GM23338 (cell line): ENCODE results near the gene TFEB. TPM values are rescaled to one million over a fixed set of nuclear protein-coding genes. Genes with fewer than 3 reads are reported as not detected.
A peak's percentile ranks its signal among the peaks of the same experiment; 100 is the strongest.

Experiments used
- ATAC-seq: fragments of 200-7000 bp; cut with Tn5 transposase; 3 replicates; pipeline ENCODE4 v1.9.1; 2020
- DNase-seq: peaks from one replicate; pipeline ENCODE4 v3.0.0-alpha.2; 2015; ENCODE audit warnings: low spot score
- H2AFZ ChIP-seq: fragments of 200-600 bp; sonication (generic); 2 replicates; pipeline ENCODE4 v1.8.0; 2016; ENCODE audit warnings: antibody characterized with exemption, mild to moderate bottlenecking, moderate library complexity
- H3F3A ChIP-seq: fragments of 200-600 bp; sonication (generic); replicated peaks from 2 replicates; pipeline ENCODE4 v1.8.0; 2017; ENCODE audit warnings: antibody characterized with exemption, mixed run types, low read depth
- H3K27ac ChIP-seq: fragments of 200-600 bp; sonication (generic); 2 replicates; pipeline ENCODE4 v1.6.1; 2016; ENCODE audit warnings: low read depth
- H3K27me3 ChIP-seq: fragments of 200-600 bp; sonication (generic); 2 replicates; pipeline ENCODE4 v1.8.0; 2016; ENCODE audit warnings: mild to moderate bottlenecking, mixed run types, moderate library complexity; ENCODE audit not compliant: insufficient read depth
- H3K36me3 ChIP-seq: fragments of 200-600 bp; sonication (generic); 2 replicates; pipeline ENCODE4 v1.8.0; 2016; ENCODE audit warnings: mild to moderate bottlenecking; ENCODE audit not compliant: insufficient read depth
- H3K4me1 ChIP-seq: fragments of 200-600 bp; sonication (generic); 2 replicates; pipeline ENCODE4 v1.8.0; 2016; ENCODE audit warnings: mild to moderate bottlenecking, moderate library complexity; ENCODE audit not compliant: insufficient read depth
- H3K4me2 ChIP-seq: fragments of 200-600 bp; sonication (generic); 2 replicates; pipeline ENCODE4 v1.7.1; 2017; ENCODE audit warnings: mixed run types
- H3K4me3 ChIP-seq: fragments of 200-600 bp; sonication (generic); 2 replicates; pipeline ENCODE4 v1.6.1; 2016; ENCODE audit warnings: mixed run types
- H3K79me2 ChIP-seq: fragments of 200-600 bp; sonication (generic); replicated peaks from 2 replicates; pipeline ENCODE4 v1.8.0; 2017; ENCODE audit warnings: mild to moderate bottlenecking; ENCODE audit not compliant: insufficient read depth
- H3K9me2 ChIP-seq: fragments of 200-600 bp; sonication (generic); 2 replicates; pipeline ENCODE4 v1.8.0; 2017; ENCODE audit not compliant: insufficient read depth
- H4K20me1 ChIP-seq: fragments of 200-600 bp; sonication (generic); replicated peaks from 2 replicates; pipeline ENCODE4 v1.8.0; 2017; ENCODE audit warnings: mild to moderate bottlenecking; ENCODE audit not compliant: insufficient read depth
- H3K27ac Mint-ChIP-seq: 2 replicates; pipeline ENCODE4 v1.8.0; 2020; ENCODE audit warnings: inconsistent platforms, mild to moderate bottlenecking, moderate library complexity, mixed read lengths
- H3K27me3 Mint-ChIP-seq: 3 replicates; pipeline ENCODE4 v1.8.0; 2022; ENCODE audit warnings: low read depth, mild to moderate bottlenecking, moderate library complexity, mixed read lengths, inconsistent platforms; ENCODE audit not compliant: insufficient read depth, poor library complexity
- H3K36me3 Mint-ChIP-seq: 3 replicates; pipeline ENCODE4 v1.8.0; 2021; ENCODE audit warnings: low read depth, mild to moderate bottlenecking, inconsistent platforms, moderate library complexity, mixed read lengths
- H3K4me1 Mint-ChIP-seq: 3 replicates; pipeline ENCODE4 v1.8.0; 2020; ENCODE audit warnings: mild to moderate bottlenecking, inconsistent platforms, mixed read lengths
- H3K4me3 Mint-ChIP-seq: 3 replicates; pipeline ENCODE4 v1.8.0; 2021; ENCODE audit warnings: moderate library complexity, mild to moderate bottlenecking, inconsistent platforms, mixed read lengths
- H3K9me3 Mint-ChIP-seq: 3 replicates; pipeline ENCODE4 v1.8.0; 2020; ENCODE audit warnings: moderate library complexity, mild to moderate bottlenecking, inconsistent platforms, mixed read lengths
- CREB1 ChIP-seq: fragments of 250-450 bp; sonication (Bioruptor Pico); IDR thresholded peaks from 2 replicates; pipeline ENCODE4 v1.5.0; 2020; ENCODE audit warnings: low read depth, mild to moderate bottlenecking, moderate library complexity
- CTCF ChIP-seq, 2 experiments: fragments of 200-600 bp in 1 of 2; sonication (generic) in 1 of 2; conservative IDR thresholded peaks; 2 replicates each; pipeline versions ENCODE4 v1.5.1 to v1.6.1; 2016 to 2017; ENCODE audit warnings: antibody characterized with exemption in 2 of 2, low read depth in 2 of 2, mild to moderate bottlenecking in 2 of 2, moderate library complexity in 1 of 2
- EZH2 ChIP-seq: fragments of 200-600 bp; sonication (generic); IDR thresholded peaks from one replicate; pipeline ENCODE4 v1.8.0; 2017; ENCODE audit warnings: antibody characterized with exemption, mild to moderate bottlenecking, low read depth; ENCODE audit not compliant: unreplicated experiment
- EZH2phosphoT487 ChIP-seq: fragments of 200-600 bp; sonication (generic); IDR thresholded peaks from one replicate; pipeline ENCODE4 v1.8.1; 2018; ENCODE audit warnings: antibody characterized with exemption; ENCODE audit not compliant: unreplicated experiment
- JUNB ChIP-seq: IDR thresholded peaks from one replicate; pipeline ENCODE4 v1.6.1; 2016; ENCODE audit warnings: antibody characterized with exemption; ENCODE audit not compliant: unreplicated experiment
- NANOG ChIP-seq: IDR thresholded peaks from 2 replicates; pipeline ENCODE4 v1.6.1; 2016; ENCODE audit warnings: antibody characterized with exemption, borderline replicate concordance
- POLR2AphosphoS5 ChIP-seq: IDR thresholded peaks from 2 replicates; pipeline ENCODE4 v1.6.1; 2016; ENCODE audit warnings: antibody characterized with exemption, low read depth
- ZNF114 ChIP-seq: fragments of 250-450 bp; sonication (Bioruptor Pico); IDR thresholded peaks from 2 replicates; pipeline ENCODE4 v1.5.0; 2020; ENCODE audit warnings: mild to moderate bottlenecking, moderate library complexity
- ZNF331 ChIP-seq: fragments of 250-450 bp; sonication (Bioruptor Pico); IDR thresholded peaks from 2 replicates; pipeline ENCODE4 v1.5.0; 2020; ENCODE audit warnings: low read depth, mild to moderate bottlenecking, moderate library complexity
- polyA plus RNA-seq: library from polyadenylated mRNA; unstranded; fragments of >200 nt; fragmentation: Nextera tagmentation; extraction: Ambion mirVana; gene quantifications from 2 replicates; pipeline ENCODE4 v1.2.1, GENCODE V29; 2016
- total RNA-seq: library from RNA; depleted of rRNA; stranded (reverse); fragments of >200 nt; shearing (Covaris generic); gene quantifications from 2 replicates; pipeline ENCODE4 v1.2.3, GENCODE V29; 2014
- TF ChIP-seq, protein P1 (sequence below): IDR thresholded peaks from one replicate; pipeline ENCODE4 v1.6.1; 2018; ENCODE audit warnings: antibody characterized with exemption; ENCODE audit not compliant: unreplicated experiment
- TF ChIP-seq, protein P2 (sequence below): fragments of 250-450 bp; sonication (Bioruptor Pico); IDR thresholded peaks from 2 replicates; pipeline ENCODE4 v1.5.0; 2020; ENCODE audit warnings: mild to moderate bottlenecking, moderate library complexity

The TFEB gene
- total and polyA plus RNA-seq, 2 experiments from 2014 or later, result 1.3 to 4.3 TPM

DNA sequence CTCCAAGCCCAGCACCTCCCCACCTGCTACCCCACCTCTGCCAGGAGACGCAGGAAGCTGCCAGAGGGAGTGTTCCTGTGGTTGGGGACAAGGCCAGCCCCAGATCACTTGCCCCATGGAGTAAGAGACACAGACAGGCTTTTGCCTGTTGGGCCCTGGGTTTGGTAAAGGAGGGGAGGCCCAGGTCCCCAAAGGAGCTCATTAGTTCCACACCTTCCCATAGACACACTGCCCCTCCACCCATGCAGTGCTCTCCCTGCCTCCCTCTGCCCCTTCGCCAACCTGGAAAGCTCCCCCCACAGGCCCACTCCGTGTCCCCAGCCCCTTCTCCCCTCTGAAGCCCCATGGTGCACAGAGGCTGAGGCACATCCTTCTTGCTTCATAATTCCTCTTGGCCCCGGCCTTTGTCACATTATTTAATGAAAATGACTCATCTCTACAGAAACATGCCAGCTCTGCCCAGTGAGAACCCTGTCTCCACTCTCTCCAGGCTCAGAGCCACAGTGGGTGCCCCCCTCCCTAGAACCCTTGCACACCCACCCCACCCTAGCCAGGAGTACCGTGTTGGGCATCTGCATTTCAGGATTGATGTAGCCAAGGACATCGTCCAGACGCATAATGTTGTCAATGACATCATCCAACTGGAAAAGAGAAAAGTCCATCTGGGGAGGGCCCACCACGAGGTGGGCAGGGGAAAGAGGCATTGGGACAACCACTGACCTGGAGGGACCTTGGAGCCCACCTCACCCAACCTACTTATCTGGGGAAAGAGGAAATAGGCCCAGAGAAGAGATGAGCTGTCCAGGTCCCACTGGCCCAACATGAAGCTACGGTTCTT lies 46.0 kb downstream of the TFEB start (continued):
- TF ChIP-seq CTCF (conservative IDR thresholded peaks at IDR 0.05; ENCODE audit: low read depth in 2 of 2) (no peak), EZH2phosphoT487 (no peak), ZNF114 (CRISPR knock-in tag) (no peak), JUNB (no peak), ZNF331 (CRISPR knock-in tag) (no peak), POLR2AphosphoS5 (no peak), CREB1 (CRISPR knock-in tag) (no peak), EZH2 (no peak)
- TF ChIP-seq, protein P1, sequence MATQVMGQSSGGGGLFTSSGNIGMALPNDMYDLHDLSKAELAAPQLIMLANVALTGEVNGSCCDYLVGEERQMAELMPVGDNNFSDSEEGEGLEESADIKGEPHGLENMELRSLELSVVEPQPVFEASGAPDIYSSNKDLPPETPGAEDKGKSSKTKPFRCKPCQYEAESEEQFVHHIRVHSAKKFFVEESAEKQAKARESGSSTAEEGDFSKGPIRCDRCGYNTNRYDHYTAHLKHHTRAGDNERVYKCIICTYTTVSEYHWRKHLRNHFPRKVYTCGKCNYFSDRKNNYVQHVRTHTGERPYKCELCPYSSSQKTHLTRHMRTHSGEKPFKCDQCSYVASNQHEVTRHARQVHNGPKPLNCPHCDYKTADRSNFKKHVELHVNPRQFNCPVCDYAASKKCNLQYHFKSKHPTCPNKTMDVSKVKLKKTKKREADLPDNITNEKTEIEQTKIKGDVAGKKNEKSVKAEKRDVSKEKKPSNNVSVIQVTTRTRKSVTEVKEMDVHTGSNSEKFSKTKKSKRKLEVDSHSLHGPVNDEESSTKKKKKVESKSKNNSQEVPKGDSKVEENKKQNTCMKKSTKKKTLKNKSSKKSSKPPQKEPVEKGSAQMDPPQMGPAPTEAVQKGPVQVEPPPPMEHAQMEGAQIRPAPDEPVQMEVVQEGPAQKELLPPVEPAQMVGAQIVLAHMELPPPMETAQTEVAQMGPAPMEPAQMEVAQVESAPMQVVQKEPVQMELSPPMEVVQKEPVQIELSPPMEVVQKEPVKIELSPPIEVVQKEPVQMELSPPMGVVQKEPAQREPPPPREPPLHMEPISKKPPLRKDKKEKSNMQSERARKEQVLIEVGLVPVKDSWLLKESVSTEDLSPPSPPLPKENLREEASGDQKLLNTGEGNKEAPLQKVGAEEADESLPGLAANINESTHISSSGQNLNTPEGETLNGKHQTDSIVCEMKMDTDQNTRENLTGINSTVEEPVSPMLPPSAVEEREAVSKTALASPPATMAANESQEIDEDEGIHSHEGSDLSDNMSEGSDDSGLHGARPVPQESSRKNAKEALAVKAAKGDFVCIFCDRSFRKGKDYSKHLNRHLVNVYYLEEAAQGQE, result no peak

DNA sequence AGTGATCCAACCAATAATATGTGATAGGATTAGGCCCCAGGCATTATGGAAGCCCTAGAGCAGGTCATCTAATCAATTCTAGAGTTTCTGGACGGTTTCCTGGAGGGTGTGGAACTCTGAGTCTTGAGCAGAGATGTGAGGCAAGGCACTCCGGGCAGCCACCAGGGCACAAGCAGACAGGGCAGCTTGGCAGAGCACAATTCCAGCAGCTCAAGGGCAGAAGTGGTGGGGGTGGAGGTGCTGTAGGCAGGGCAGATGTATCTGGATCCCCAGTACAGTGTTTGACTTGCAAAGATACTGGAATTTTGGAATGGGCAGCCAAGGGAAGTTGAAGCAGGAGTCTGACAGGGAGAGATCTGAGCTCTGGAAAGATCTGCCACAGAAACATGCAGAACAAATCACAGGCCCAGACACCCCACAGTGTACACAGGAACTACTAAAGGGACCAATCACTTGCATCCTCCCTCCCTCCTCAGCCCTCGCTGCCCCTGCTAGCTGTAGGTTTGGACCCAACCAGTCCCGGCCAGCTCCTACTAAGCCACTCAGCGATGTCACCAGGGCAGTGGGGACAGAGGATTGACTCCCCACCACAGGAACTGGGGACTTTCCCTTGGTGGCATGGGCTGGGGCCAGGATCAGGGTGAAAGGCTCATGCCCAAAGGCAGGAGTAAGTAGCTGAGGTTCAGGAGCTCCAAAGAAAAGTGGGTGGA lies 47.0 kb downstream of the TFEB start:
- DNase-seq (no peak), ATAC-seq (no peak)
- no peak overlapping the region for H3K4me3 Mint-ChIP-seq
- Histone ChIP-seq H3K79me2 (no peaks in the 10 kb centered on the region), H2AFZ (0 out of 2 replicates have a peak overlapping the region, but pooled peaks have one; percentile 35), H4K20me1 (no peaks in the 10 kb centered on the region), H3K27me3 (peaks cover 5% of the 10 kb centered on the region; the same call in 1 of the 2 replicates), H3K4me3 (no peak overlapping the region), H3K9me2 (no peaks in the 10 kb centered on the region), H3K27ac (no peak overlapping the region), H3K36me3 (no peaks in the 10 kb centered on the region), H3K4me2 (peak overlapping the region; percentile 22; the same call in 1 of the 2 replicates), H3K4me1 (peaks cover 7% of the 10 kb centered on the region), H3F3A (no peaks in the 10 kb centered on the region)
- no peaks in the 10 kb centered on the region for H3K9me3 Mint-ChIP-seq
- H3K27me3 Mint-ChIP-seq, result peaks cover 14% of the 10 kb centered on the region
- H3K4me1 Mint-ChIP-seq, result peaks cover 23% of the 10 kb centered on the region
- no peaks in the 10 kb centered on the region for H3K36me3 Mint-ChIP-seq
- H3K27ac Mint-ChIP-seq, result no peak overlapping the region
- TF ChIP-seq, protein P2, sequence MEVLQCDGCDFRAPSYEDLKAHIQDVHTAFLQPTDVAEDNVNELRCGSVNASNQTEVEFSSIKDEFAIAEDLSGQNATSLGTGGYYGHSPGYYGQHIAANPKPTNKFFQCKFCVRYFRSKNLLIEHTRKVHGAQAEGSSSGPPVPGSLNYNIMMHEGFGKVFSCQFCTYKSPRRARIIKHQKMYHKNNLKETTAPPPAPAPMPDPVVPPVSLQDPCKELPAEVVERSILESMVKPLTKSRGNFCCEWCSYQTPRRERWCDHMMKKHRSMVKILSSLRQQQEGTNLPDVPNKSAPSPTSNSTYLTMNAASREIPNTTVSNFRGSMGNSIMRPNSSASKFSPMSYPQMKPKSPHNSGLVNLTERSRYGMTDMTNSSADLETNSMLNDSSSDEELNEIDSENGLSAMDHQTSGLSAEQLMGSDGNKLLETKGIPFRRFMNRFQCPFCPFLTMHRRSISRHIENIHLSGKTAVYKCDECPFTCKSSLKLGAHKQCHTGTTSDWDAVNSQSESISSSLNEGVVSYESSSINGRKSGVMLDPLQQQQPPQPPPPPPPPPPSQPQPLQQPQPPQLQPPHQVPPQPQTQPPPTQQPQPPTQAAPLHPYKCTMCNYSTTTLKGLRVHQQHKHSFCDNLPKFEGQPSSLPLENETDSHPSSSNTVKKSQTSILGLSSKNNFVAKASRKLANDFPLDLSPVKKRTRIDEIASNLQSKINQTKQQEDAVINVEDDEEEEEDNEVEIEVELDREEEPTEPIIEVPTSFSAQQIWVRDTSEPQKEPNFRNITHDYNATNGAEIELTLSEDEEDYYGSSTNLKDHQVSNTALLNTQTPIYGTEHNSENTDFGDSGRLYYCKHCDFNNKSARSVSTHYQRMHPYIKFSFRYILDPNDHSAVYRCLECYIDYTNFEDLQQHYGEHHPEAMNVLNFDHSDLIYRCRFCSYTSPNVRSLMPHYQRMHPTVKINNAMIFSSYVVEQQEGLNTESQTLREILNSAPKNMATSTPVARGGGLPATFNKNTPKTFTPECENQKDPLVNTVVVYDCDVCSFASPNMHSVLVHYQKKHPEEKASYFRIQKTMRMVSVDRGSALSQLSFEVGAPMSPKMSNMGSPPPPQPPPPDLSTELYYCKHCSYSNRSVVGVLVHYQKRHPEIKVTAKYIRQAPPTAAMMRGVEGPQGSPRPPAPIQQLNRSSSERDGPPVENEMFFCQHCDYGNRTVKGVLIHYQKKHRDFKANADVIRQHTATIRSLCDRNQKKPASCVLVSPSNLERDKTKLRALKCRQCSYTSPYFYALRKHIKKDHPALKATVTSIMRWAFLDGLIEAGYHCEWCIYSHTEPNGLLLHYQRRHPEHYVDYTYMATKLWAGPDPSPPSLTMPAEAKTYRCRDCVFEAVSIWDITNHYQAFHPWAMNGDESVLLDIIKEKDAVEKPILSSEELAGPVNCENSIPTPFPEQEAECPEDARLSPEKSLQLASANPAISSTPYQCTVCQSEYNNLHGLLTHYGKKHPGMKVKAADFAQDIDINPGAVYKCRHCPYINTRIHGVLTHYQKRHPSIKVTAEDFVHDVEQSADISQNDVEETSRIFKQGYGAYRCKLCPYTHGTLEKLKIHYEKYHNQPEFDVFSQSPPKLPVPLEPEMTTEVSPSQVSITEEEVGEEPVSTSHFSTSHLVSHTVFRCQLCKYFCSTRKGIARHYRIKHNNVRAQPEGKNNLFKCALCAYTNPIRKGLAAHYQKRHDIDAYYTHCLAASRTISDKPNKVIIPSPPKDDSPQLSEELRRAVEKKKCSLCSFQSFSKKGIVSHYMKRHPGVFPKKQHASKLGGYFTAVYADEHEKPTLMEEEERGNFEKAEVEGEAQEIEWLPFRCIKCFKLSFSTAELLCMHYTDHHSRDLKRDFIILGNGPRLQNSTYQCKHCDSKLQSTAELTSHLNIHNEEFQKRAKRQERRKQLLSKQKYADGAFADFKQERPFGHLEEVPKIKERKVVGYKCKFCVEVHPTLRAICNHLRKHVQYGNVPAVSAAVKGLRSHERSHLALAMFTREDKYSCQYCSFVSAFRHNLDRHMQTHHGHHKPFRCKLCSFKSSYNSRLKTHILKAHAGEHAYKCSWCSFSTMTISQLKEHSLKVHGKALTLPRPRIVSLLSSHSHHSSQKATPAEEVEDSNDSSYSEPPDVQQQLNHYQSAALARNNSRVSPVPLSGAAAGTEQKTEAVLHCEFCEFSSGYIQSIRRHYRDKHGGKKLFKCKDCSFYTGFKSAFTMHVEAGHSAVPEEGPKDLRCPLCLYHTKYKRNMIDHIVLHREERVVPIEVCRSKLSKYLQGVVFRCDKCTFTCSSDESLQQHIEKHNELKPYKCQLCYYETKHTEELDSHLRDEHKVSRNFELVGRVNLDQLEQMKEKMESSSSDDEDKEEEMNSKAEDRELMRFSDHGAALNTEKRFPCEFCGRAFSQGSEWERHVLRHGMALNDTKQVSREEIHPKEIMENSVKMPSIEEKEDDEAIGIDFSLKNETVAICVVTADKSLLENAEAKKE (CRISPR knock-in tag), result no peak
- TF ChIP-seq JUNB, result no peak
- TF ChIP-seq NANOG, result no peak
- TF ChIP-seq ZNF114 (CRISPR knock-in tag), result no peak
- TF ChIP-seq ZNF331 (CRISPR knock-in tag), result no peak
- no peak for TF ChIP-seq CREB1 (CRISPR knock-in tag)
